AG09319 (cell line): ENCODE results near the gene KIAA1328.
"Not testable (repeated sequence)": the region's sequence is repeated elsewhere in the genome, so short reads cannot be mapped to it uniquely, and the experiment has no call there.

Experiments
- DNase-seq: peaks from one replicate; pipeline ENCODE4 v3.0.0-alpha.2; 2010; ENCODE audit warnings: low read depth; ENCODE audit errors: extremely low read depth
- TF ChIP-seq, protein P1 (sequence below): IDR thresholded peaks from 2 replicates; pipeline ENCODE4 v1.5.1; 2011; ENCODE audit warnings: low read depth, mild to moderate bottlenecking, inconsistent platforms, low read length, moderate library complexity

The KIAA1328 gene

GRCh38 chr18:36905571-36905970 lies 76.6 kb downstream of the KIAA1328 start:
- DNase-seq = no peak
- TF ChIP-seq, protein P1, sequence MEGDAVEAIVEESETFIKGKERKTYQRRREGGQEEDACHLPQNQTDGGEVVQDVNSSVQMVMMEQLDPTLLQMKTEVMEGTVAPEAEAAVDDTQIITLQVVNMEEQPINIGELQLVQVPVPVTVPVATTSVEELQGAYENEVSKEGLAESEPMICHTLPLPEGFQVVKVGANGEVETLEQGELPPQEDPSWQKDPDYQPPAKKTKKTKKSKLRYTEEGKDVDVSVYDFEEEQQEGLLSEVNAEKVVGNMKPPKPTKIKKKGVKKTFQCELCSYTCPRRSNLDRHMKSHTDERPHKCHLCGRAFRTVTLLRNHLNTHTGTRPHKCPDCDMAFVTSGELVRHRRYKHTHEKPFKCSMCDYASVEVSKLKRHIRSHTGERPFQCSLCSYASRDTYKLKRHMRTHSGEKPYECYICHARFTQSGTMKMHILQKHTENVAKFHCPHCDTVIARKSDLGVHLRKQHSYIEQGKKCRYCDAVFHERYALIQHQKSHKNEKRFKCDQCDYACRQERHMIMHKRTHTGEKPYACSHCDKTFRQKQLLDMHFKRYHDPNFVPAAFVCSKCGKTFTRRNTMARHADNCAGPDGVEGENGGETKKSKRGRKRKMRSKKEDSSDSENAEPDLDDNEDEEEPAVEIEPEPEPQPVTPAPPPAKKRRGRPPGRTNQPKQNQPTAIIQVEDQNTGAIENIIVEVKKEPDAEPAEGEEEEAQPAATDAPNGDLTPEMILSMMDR = no peak

DNA sequence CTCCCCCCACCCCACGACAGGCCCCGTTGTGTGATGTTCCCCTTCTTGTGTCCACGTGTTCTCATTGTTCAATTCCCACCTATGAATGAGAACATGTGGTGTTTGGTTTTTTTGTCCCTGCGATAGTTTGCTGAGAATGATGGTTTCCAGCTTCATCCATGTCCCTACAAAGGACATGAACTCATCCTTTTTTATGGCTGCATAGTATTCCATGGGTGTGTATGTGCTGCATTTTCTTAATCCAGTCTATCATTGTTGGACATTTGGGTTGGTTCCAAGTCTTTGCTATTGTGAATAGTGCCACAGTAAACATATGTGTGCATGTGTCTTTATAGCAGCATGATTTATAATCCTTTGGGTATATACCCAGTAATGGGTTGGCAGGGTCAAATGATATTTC lies 80.4 kb downstream of the KIAA1328 start:
- DNase-seq = not testable (repeated sequence)

- TF ChIP-seq, protein P1 = no peak
- DNase-seq = no peak
Observed at GRCh38 chr18:36912887-36913286, 84.0 kb downstream of the KIAA1328 start.

DNA sequence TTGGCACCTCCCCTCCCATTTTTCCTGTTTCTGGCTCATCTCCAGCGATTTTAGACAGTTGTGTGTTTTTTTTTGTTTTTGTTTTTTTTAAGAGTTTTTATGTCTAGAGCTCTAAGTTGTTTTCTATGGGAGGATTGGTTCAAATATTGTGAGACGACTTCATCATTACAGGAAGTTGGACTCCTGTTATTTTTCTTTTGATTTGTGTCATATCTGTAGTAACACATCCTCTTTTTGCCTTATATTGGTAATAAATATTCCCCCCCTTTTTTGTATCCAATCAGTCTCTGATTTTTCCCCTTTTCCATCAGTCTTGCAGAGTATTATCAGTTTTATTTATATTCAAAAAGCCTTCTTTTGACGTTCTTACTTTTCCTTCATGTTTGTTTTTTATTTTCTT lies 89.0 kb downstream of the KIAA1328 start:
- TF ChIP-seq, protein P1 = no peak
- no peak for DNase-seq

DNA sequence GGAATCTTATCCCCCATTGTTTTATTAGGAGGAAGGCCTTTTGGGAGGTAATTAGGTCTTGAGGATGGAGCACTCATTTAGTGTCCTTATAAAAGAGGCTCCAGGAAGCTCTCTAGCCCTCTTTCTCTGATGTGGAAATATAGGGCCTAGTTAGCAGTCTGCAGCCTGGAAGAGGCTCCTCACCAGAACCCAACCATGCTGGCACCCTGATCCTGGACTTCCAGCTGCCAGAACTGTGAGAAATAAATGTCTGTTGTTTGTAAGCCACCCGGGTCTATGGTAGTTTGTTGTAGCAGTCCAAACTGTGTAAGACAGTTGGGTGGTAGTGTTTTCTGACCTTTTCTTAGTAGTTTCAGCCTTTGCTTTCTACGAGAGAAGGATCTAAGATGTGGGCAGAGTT lies 100.7 kb downstream of the KIAA1328 start:
- DNase-seq = no peak
- TF ChIP-seq, protein P1 = no peak

DNA sequence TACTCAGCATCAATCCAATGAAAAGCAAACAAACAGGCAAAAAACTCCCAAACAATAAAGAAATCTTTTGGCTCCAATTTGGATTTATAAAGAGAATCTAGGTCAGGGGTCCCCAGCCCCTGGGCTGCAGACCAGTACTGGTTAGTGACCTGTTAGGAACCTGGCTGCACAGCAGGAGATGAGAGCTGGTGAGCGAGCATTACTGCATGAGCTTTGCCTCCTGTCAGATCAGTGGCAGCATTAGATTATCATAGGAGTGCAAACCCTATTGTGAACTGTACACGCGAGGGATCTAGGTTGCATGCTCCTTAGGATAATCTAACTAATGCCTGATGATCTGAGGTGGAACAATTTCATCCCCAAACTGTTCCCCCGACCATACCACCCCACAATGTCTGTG lies 102.2 kb downstream of the KIAA1328 start:
- TF ChIP-seq, protein P1 = no peak
- no peak for DNase-seq

- TF ChIP-seq, protein P1 = no peak
- DNase-seq = no peak
Observed at GRCh38 chr18:36933552-36933951, 104.6 kb downstream of the KIAA1328 start.

DNA sequence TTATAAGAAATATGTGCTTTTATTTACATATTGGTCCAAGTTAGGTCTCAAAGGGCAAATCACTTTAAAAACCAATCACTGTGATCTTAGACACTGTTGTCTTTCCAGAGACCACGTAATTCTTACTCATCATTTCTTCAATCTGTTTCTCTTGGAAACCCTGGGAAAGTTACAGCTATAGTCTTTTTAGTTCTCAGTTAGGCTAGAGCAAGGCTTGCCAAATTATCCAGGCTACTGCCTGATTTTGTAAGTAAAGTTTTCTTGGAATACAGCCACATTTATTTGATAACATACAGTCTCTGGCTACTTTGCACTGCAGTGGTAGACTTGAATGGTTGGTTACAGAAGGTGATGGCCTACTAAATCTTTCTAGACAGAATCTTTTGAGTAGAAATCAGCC lies 106.0 kb downstream of the KIAA1328 start:
- peak; percentile 15 for DNase-seq
- TF ChIP-seq, protein P1 = no peak
